ENCODE measurements around the gene BID. TPM values are rescaled to one million over a fixed set of nuclear protein-coding genes. Genes with fewer than 3 reads are reported as not detected.

BID gene
- total and polyA plus RNA-seq, 2 of the 8 experiments (the other 6 are each of a cell fraction or from before 2014, with no cell fraction given) = 39.3 to 114 TPM

GRCh38 chr22:17823964-17824363 lies 49.7 kb upstream of the BID start (continued):
- TF ChIP-seq EGR1 (IDR thresholded peaks at IDR 0.05; ENCODE audit: borderline replicate concordance, low read depth, low read length) (no peak), HDAC6 (IDR thresholded peaks at IDR 0.05; ENCODE audit: low read depth, low read length) (no peak), SP4 (IDR thresholded peaks at IDR 0.05; ENCODE audit: low read length) (no peak)
